Gastroesophageal sphincter (tissue), 4 donors: Measurements from ENCODE around the gene PSD2. TPM values are rescaled to one million over a fixed set of nuclear protein-coding genes. Genes with fewer than 3 reads are reported as not detected.

Experiments
- ATAC-seq: fragments of 150-250 bp; one replicate; pipeline ENCODE4 v1.9.1; 2016; ENCODE audit warnings: mild to moderate bottlenecking, moderate library complexity
- H3K27ac ChIP-seq, 4 donors: fragments of 200-600 bp; sonication (generic) in 3 of 4; 1 replicate in 3 of 4; 2 replicates in 1 of 4; pipeline ENCODE4 v1.5.1; 2016 to 2019
- H3K27me3 ChIP-seq: fragments of 200-600 bp; sonication (generic); one replicate; pipeline ENCODE4 v1.5.1; 2019
- H3K36me3 ChIP-seq, 2 donors: fragments of 200-600 bp; sonication (generic); one replicate each; pipeline ENCODE4 v1.5.1; 2019; ENCODE audit warnings: control low read depth in 1 of 2
- H3K4me1 ChIP-seq, 3 donors: fragments of 200-600 bp; sonication (generic); 1 replicate in 2 of 3; 2 replicates in 1 of 3; pipeline ENCODE4 v1.5.1; 2016 to 2019; ENCODE audit warnings: control low read depth in 2 of 3
- H3K4me3 ChIP-seq, 2 donors: fragments of 200-600 bp; sonication (generic); one replicate each; pipeline ENCODE4 v1.5.1; 2019; ENCODE audit warnings: mild to moderate bottlenecking in 1 of 2, moderate library complexity in 1 of 2
- H3K9me3 ChIP-seq, 3 donors: fragments of 200-600 bp; sonication (generic); one replicate each; pipeline ENCODE4 v1.5.1; 2017 to 2019; ENCODE audit warnings: control low read depth in 2 of 3
- CTCF ChIP-seq, 4 experiments: fragments of 200-600 bp in 2 of 4; fragments of 450-650 bp in 2 of 4; sonication (generic) in 1 of 4; IDR thresholded peaks; one replicate each; pipeline ENCODE4 v1.5.1; 2017 to 2019; ENCODE audit warnings: antibody characterized with exemption in 4 of 4, mild to moderate bottlenecking in 2 of 4, moderate library complexity in 2 of 4
- EP300 ChIP-seq: sonication (generic); formaldehyde crosslinking; IDR thresholded peaks from one replicate; pipeline ENCODE4 v1.6.1; 2017; ENCODE audit warnings: antibody characterized with exemption, mild to moderate bottlenecking
- POLR2A ChIP-seq, 2 donors: fragments of 450-650 bp; IDR thresholded peaks; one replicate each; pipeline ENCODE4 v1.6.1; 2017; ENCODE audit warnings: antibody characterized with exemption in 2 of 2, mild to moderate bottlenecking in 2 of 2, moderate library complexity in 1 of 2
- POLR2AphosphoS5 ChIP-seq: sonication (generic); formaldehyde crosslinking; IDR thresholded peaks from one replicate; pipeline ENCODE4 v1.6.1; 2017; ENCODE audit warnings: antibody characterized with exemption
- WGBS, 2 donors: methylation state at CpG; one replicate each; pipeline ENCODE4 v1.1.5; 2018; ENCODE audit warnings: low coverage in 1 of 2; 5-methylcytosine and 5-hydroxymethylcytosine counted together
- total RNA-seq, 4 donors: library from RNA; depleted of rRNA; stranded (reverse); fragments of >200 nt; gene quantifications; one replicate each; pipeline ENCODE4 v1.1.0, GENCODE V29; 2016

PSD2 gene
- total RNA-seq, 4 donors from 2014 or later = 0.13 to 0.16 TPM; not detected in 2

- Histone ChIP-seq H3K9me3 (no peaks in the 10 kb centered on the region), H3K36me3 (peaks cover 0 to 4% of the 10 kb centered on the region in 2 donors), H3K4me1 (peaks cover 0 to 54% (median 11%) of the 10 kb centered on the region in 3 donors), H3K4me3 (no peak overlapping the region), H3K27ac (peak overlapping the region in 3 of 4 donors; percentile 65 to 78 (median 72)), H3K27me3 (no peaks in the 10 kb centered on the region)
- WGBS, 2 donors = 0 to 7% methylated on average over 2 of the region's 18 CpGs
- ATAC-seq = no peak
- no peak for TF ChIP-seq POLR2AphosphoS5
- no peak for TF ChIP-seq CTCF (IDR thresholded peaks at IDR 0.05)
- no peak for TF ChIP-seq EP300
- no peak for TF ChIP-seq POLR2A (IDR thresholded peaks at IDR 0.05)
Measured at GRCh38 chr5:139880416-139881142, 85.0 kb downstream of the PSD2 start.

GRCh38 chr5:139881143-139881733, 85.6 kb downstream of the PSD2 start:
- Histone ChIP-seq H3K9me3 (no peaks in the 10 kb centered on the region), H3K4me3 (no peak overlapping the region), H3K4me1 (peaks cover 0 to 54% (median 11%) of the 10 kb centered on the region in 3 donors), H3K27me3 (no peaks in the 10 kb centered on the region), H3K27ac (peak overlapping the region in 3 of 4 donors; percentile 65 to 78 (median 72)), H3K36me3 (peaks cover 0 to 9% of the 10 kb centered on the region in 2 donors)
- no peak for TF ChIP-seq POLR2AphosphoS5
- no peak for TF ChIP-seq POLR2A (IDR thresholded peaks at IDR 0.05)
- 78 to 80% methylated on average over 1 to 4 of the region's 5 CpGs for WGBS, 2 donors
- no peak for ATAC-seq

- no peak overlapping the region for H3K4me3 ChIP-seq
- H3K27me3 ChIP-seq = no peaks in the 10 kb centered on the region
- no peak for TF ChIP-seq POLR2AphosphoS5
- TF ChIP-seq CTCF (IDR thresholded peaks at IDR 0.05) = no peak
- no peak for TF ChIP-seq POLR2A (IDR thresholded peaks at IDR 0.05)
- no peak for TF ChIP-seq EP300
- H3K27ac ChIP-seq = no peak overlapping the region
- peaks cover 0 to 54% (median 11%) of the 10 kb centered on the region in 3 donors for H3K4me1 ChIP-seq
- no peak for ATAC-seq
- WGBS, 2 donors = 86% methylated on average over 1 of the region's 3 CpGs; no CpG with 5 or more reads in 1 of the 2 donors
- peaks cover 0 to 20% of the 10 kb centered on the region in 2 donors for H3K36me3 ChIP-seq
- no peaks in the 10 kb centered on the region for H3K9me3 ChIP-seq
Measured at GRCh38 chr5:139882316-139882715, 86.7 kb downstream of the PSD2 start.

GRCh38 chr5:139882961-139883539, 87.4 kb downstream of the PSD2 start:
- no peaks in the 10 kb centered on the region for H3K27me3 ChIP-seq
- no peak for ATAC-seq
- peaks cover 0 to 54% (median 11%) of the 10 kb centered on the region in 3 donors for H3K4me1 ChIP-seq
- H3K27ac ChIP-seq = no peak overlapping the region
- no peaks in the 10 kb centered on the region for H3K9me3 ChIP-seq
- H3K4me3 ChIP-seq = no peak overlapping the region
- TF ChIP-seq EP300 (no peak), POLR2A (IDR thresholded peaks at IDR 0.05) (no peak), POLR2AphosphoS5 (no peak), CTCF (IDR thresholded peaks at IDR 0.05) (no peak)
- WGBS, 2 donors = 40 to 77% methylated on average over 1 to 3 of the region's 10 CpGs
- peaks cover 0 to 20% of the 10 kb centered on the region in 2 donors for H3K36me3 ChIP-seq

GRCh38 chr5:139884144-139884543, 88.5 kb downstream of the PSD2 start:
- no peak overlapping the region for H3K4me3 ChIP-seq
- no peaks in the 10 kb centered on the region for H3K9me3 ChIP-seq
- H3K27me3 ChIP-seq = no peaks in the 10 kb centered on the region
- H3K36me3 ChIP-seq = peaks cover 0 to 20% of the 10 kb centered on the region in 2 donors
- H3K4me1 ChIP-seq = peaks cover 0 to 54% (median 11%) of the 10 kb centered on the region in 3 donors
- WGBS, 2 donors = 53% methylated on average over 3 of the region's 3 CpGs; no CpG with 5 or more reads in 1 of the 2 donors
- TF ChIP-seq CTCF (IDR thresholded peaks at IDR 0.05) = no peak
- TF ChIP-seq POLR2AphosphoS5 = no peak
- no peak for TF ChIP-seq POLR2A (IDR thresholded peaks at IDR 0.05)
- TF ChIP-seq EP300 = no peak
- no peak overlapping the region for H3K27ac ChIP-seq
- peak; percentile 62 for ATAC-seq
